SIG-M5 (cell line): ENCODE measurements around the gene ANGEL1.

Source experiments
- DNase-seq: peaks from one replicate; lab custom pipeline; 2025; lab: John Stamatoyannopoulos, UW

Gene ANGEL1

GRCh38 chr14:76814726-76815645 lies 2.3 kb upstream of the ANGEL1 start:
- no peak for DNase-seq

GRCh38 chr14:76812093-76812421 lies 625 bp downstream of the ANGEL1 start:
- DNase-seq: no peak

- no peak for DNase-seq
These were observed 1.1 kb downstream of the ANGEL1 start for GRCh38 chr14:76811561-76811960.

GRCh38 chr14:76810953-76811400 lies 1.7 kb downstream of the ANGEL1 start:
- no peak for DNase-seq

- DNase-seq: no peak
These were observed 2.2 kb downstream of the ANGEL1 start for GRCh38 chr14:76810525-76810924.

GRCh38 chr14:76808990-76809389 lies 3.7 kb downstream of the ANGEL1 start:
- DNase-seq: no peak

- no peak for DNase-seq
These were observed 4.7 kb downstream of the ANGEL1 start for GRCh38 chr14:76808011-76808410.

- no peak for DNase-seq
These were observed 6.2 kb downstream of the ANGEL1 start for GRCh38 chr14:76806446-76806845.

GRCh38 chr14:76793956-76794355 lies 18.7 kb downstream of the ANGEL1 start:
- no peak for DNase-seq

GRCh38 chr14:76793324-76793723 lies 19.4 kb downstream of the ANGEL1 start:
- DNase-seq: no peak

GRCh38 chr14:76792422-76792821 lies 20.3 kb downstream of the ANGEL1 start:
- DNase-seq: no peak

- no peak for DNase-seq
These were observed 26.1 kb downstream of the ANGEL1 start for GRCh38 chr14:76786601-76787000.

GRCh38 chr14:76784881-76785280 lies 27.8 kb downstream of the ANGEL1 start:
- no peak for DNase-seq

GRCh38 chr14:76784266-76784874 lies 28.3 kb downstream of the ANGEL1 start:
- DNase-seq: no peak

- DNase-seq: no peak
These were observed 29.7 kb downstream of the ANGEL1 start for GRCh38 chr14:76782885-76783566.

GRCh38 chr14:76782115-76782884 lies 30.4 kb downstream of the ANGEL1 start:
- no peak for DNase-seq

GRCh38 chr14:76781648-76782051 lies 31.0 kb downstream of the ANGEL1 start:
- DNase-seq: no peak

- DNase-seq: no peak
These were observed 31.6 kb downstream of the ANGEL1 start for GRCh38 chr14:76780875-76781647.

- DNase-seq: no peak
These were observed 32.3 kb downstream of the ANGEL1 start for GRCh38 chr14:76780360-76780759.

GRCh38 chr14:76780058-76780345 lies 32.7 kb downstream of the ANGEL1 start:
- no peak for DNase-seq

- no peak for DNase-seq
These were observed 33.2 kb downstream of the ANGEL1 start for GRCh38 chr14:76779221-76780057.
